Fibroblast of peridontal ligament (primary cell): ENCODE measurements around the gene MTHFSD.

ENCODE experiments used
- DNase-seq: peaks from one replicate; pipeline ENCODE4 v3.0.0-alpha.2; 2010; ENCODE audit errors: extremely low read depth

Gene MTHFSD

GRCh38 chr16:86490859-86491639 is 64.0 kb downstream of the MTHFSD start:
- DNase-seq, result peak; percentile 60

DNA sequence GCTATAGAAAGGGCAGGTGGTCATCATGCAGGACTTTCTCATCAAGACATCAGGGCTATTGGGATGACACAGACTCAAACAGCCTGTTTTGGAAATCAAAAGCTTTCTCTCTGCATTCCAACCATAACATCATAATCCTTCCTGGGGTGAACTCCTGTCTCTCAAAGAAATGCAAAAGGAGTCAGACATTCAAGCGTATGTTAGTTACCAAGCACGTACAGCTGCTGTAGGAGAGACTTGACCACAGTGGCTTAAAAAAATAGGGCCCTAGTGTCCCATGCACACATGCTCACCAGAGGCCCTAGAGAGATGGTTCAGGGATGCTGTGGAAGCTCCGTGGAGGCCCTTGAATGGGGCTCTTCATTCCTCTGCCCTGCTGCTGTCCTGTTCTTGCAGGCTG is 69.3 kb downstream of the MTHFSD start:
- no peak for DNase-seq

DNA sequence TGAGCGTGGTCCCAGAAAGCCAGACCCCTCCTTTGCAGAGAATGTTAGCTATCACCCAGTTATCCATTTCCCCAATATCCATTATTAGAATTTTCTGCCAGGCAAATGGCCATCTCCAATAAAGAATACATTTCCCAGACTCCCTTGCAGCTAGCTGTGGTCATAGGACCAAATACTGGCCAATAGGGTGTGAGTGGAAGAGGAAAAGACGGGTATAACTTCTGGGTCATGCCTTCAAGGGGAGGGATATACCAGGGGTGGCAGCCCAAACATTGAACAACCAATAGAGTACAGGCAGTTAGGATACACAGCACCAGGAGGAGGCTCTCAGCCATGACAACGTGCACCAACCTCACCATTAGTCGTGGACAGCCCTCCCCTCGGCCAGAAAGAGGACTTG is 70.8 kb downstream of the MTHFSD start:
- no peak for DNase-seq

GRCh38 chr16:86481607-86482006 is 73.4 kb downstream of the MTHFSD start:
- no peak for DNase-seq

DNA sequence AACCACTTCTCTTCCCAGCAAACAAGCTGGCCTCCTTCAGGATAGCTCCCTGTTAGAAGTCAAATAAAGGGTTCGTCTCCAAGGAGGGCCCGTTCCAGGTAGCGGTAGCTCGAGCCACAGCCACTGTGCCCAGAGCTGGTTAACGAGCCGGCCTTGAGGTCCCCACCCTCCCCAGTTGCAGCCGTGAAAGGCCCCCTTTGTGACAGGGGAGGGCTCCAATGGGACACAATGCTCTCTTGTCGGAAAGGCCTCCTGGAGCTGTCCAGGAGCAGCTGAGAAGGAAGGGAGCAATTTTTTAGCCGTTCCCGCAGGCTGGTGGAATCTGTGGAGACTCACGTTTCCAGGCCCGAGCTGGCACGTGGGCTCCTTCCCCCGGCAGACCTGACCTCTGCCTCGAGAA is 74.6 kb downstream of the MTHFSD start:
- DNase-seq, result no peak
